ENCODE data around the gene S1PR3.

S1PR3 gene

DNA sequence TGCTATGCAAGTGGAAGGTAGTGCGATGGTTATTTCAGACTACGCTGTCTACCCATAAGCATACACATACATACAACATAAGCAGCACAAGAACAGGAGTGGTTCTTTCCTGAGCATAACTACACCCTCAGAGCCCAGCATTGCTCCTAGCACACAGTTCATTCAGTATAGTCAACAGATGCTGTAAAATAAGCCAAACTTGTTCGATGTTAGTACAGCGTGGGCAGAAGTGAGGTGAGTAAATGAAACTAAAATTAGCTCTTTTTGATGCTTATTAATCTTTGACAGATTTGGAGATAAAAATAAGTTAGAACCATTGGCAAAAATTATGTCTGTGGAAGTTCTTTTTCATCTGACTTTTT is 47.8 kb downstream of the S1PR3 start:
- DNase-seq, result no peak

DNA sequence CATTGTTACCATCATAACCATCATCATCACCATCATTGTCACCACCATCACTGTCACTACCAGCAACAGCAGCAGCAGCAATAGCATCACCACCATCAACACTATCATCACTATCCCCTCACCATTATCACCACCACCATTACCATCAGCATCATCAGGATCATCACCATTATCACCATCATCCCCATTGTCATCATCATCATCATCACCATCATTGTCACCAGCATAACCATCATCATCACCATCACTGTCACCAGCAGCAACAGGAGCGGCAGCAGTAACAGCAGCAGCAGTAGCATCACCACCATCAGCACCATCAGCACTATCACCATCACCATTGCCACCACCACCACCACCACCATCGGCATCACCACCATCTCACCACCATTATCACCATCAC is 48.4 kb downstream of the S1PR3 start:
- DNase-seq, result no peak

DNA sequence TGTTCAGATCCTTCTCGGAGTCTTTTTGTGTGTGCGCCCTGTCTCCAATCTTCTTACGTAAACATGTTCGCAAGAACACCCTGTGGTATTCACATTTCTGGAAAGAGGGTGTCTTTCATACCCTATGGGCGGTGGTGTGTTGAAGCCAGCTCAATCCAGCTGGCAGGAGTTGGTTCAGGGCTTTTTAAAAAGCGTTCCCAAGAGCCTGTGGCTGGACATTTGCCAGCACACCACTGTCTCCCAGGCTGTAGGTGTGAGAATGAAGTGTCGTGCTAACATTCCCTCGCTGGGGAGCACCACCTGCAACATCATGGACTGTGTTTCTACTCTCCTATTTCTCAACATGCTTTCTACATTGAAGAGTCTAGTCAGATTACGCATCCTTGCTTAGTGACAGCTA is 51.7 kb downstream of the S1PR3 start:
- DNase-seq, result no peak

DNA sequence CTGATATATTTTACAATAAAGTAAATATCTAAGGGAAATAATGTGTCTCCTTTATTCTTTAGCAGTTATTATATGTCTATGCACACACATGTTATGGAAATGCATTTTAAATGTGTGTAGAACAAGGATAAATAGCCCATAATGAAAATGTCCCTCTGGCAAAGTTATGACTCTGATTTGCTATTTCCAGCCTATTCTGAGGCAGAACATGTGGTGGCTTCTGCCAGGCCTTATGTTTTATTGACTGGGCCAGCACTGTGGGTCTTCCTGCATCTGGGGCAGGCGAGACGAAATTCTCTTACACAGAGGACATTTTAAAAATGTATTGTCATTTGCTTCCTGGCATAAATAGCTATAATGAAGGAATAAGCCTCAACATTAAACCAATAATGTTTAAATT is 52.8 kb downstream of the S1PR3 start:
- DNase-seq, result no peak

- no peak for DNase-seq
Measured at GRCh38 chr9:89044881-89045280, 53.6 kb downstream of the S1PR3 start.

DNA sequence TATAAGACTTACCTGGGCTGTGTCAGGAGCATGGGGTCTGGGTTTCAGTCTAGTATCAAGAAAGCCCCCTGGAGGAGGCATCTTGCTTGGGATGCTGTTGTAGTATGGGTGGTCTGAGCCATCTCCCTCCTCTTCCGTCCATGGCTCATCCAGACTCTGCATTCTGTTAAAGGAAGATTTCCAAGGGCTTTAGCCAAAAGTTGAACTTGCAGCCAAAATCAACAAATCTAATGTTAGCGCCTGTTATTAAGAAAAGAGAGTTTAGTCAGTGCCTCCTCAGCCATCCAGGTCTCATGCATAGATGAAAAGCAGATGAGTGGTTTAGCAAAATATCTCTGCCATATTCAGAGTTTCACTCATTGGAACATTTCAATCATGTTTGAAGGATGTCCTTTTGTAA is 55.6 kb downstream of the S1PR3 start:
- DNase-seq, result peak; percentile 52

GRCh38 chr9:89047667-89048066 is 56.4 kb downstream of the S1PR3 start:
- no peak for DNase-seq

- DNase-seq, result no peak
Measured at GRCh38 chr9:89048616-89049015, 57.3 kb downstream of the S1PR3 start.

DNA sequence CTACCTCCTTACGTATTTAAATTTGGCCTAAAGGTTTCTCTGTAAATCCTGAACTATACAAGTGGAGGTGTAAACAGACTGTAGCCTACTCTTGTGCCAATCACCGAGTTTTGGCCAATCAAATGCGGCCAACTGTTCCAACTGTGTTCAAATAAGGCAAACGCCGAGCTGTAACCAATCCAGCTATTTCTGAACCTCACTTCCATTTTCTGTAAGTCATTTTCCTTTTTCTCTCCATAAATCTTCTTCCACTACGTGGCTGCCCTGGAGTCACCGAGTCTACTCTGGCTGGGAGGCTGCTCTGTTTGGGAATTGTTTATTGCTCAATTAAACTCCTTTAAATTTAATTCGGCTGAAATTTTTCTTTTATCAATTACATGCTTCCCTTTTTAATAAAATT is 58.4 kb downstream of the S1PR3 start:
- no peak for DNase-seq

DNA sequence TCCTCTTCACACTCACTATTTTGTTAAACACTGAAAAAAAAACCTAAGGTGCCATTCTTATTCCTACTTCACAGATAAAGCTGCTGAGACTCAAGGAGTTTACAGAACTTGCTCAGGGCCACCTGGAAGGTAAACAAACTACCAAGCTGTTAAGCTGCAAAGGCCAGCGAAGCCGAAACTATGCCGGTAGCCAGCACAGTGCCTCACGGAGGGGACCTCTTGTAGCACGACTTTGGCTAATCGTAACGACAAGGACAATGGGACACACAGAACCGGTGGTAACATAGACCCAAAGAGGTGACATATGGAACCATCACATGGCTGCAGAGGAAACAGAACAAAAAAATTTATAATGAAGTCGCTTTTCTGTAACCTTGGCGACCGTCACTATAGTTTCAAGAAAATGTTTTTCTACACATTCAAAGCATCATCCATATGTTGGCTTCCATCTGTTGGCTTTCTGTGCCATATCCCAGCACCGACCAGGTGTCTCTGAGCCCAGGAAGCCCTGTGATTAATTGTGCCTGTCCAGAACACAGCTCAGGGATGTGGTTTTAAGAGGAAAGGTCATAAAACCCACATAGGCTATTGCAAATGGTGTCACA is 60.3 kb downstream of the S1PR3 start:
- DNase-seq, result no peak

DNA sequence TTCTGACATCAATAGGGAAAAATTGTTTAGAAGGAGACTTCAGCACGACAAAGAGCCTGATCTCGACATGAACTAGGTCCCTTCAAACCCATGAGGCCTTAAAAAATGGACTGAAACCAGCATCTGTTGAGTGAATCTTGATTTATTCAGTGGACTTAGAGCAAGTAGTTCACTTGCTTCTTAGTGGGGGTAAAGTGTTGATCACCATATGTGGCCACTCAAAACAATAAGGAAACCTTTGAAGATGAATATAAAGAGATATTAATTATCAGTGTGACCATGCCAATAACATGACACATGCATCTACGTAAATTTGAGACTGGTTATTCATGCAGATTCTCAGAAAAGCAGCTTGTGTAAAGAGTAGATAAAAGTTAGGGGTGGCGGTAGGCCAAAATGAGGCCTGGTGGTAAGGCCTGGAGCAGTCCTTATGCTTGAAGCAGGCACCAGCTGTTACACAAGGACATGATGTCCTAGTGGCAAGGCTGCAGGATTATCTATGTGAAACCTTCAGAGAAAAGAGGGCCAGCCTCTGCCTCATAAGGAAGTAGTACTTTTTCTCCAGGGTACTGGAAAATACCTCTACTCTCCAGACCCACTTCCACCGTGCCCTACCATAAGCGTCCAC is 61.3 kb downstream of the S1PR3 start:
- DNase-seq, result no peak

- no peak for DNase-seq
Measured at GRCh38 chr9:89053301-89053700, 62.0 kb downstream of the S1PR3 start.
